ENCODE data around the gene EPHB6.

DNA sequence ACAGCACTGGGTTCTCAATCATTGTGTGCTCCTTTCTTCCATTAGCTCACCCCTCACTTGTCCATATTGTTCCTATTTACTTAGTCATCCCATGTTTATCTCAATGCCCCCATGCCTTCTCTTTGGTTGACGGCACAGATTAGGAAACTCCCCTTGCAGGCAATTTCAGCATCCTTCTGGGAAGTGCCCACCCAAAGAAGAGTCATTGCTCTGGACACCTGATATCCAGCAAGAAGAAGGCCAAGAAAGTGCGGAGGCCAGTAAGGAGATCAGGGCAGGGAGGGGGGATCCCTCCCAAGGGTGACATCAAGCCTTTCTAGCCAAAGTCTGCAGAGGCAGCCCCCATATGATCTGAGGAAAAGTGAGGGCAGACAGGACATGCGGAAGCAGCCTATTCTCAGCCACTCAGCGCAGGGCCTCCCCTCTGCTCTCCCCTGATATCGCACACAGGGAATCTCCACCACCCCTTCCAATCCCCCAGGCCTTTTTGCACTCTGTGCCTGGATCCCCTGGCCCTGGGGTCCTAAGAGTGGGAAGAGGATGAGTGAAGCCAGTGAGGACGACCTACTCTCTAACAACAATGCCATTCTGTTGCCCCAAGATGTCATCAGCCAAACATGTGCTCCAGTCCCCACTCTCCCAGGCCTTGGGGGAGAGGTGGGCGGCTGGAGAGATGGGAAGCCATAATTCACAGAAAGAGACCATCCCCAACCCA is 28.9 kb downstream of the EPHB6 start:
- no peak for TF ChIP-seq EZH2 (IDR thresholded peaks at IDR 0.05; ENCODE audit: low read depth)
- TF ChIP-seq, protein P1, sequence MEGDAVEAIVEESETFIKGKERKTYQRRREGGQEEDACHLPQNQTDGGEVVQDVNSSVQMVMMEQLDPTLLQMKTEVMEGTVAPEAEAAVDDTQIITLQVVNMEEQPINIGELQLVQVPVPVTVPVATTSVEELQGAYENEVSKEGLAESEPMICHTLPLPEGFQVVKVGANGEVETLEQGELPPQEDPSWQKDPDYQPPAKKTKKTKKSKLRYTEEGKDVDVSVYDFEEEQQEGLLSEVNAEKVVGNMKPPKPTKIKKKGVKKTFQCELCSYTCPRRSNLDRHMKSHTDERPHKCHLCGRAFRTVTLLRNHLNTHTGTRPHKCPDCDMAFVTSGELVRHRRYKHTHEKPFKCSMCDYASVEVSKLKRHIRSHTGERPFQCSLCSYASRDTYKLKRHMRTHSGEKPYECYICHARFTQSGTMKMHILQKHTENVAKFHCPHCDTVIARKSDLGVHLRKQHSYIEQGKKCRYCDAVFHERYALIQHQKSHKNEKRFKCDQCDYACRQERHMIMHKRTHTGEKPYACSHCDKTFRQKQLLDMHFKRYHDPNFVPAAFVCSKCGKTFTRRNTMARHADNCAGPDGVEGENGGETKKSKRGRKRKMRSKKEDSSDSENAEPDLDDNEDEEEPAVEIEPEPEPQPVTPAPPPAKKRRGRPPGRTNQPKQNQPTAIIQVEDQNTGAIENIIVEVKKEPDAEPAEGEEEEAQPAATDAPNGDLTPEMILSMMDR (conservative IDR thresholded peaks at IDR 0.05) = no peak

Data from PC-9 (cell line).